IMR-90 (cell line): ENCODE results near the gene GLO1. TPM values are rescaled to one million over a fixed set of nuclear protein-coding genes. Genes with fewer than 3 reads are reported as not detected.

ENCODE experiments used
- ATAC-seq: fragments of 200-7000 bp; cut with Tn5 transposase; 2 replicates; pipeline ENCODE4 v1.9.1; 2020; ENCODE audit warnings: low read depth, mild to moderate bottlenecking, moderate library complexity
- BruUV-seq: library from RNA; stranded (reverse); fragments of 400-500 nt; replicated peaks from 2 replicates; lab custom pipeline; 2021; lab: Mats Ljungman, UMichigan
- CTCF ChIA-PET: fragments of 300-600 bp; formaldehyde crosslinking; extraction: SDS; loops from one replicate; lab custom pipeline; 2021; ENCODE audit warnings: antibody characterized with exemption; lab: Yijun Ruan, JAX
- POLR2A ChIA-PET: fragments of 300-600 bp; sonication (Branson Sonifier 250); formaldehyde crosslinking; loops from one replicate; lab custom pipeline; 2022; ENCODE audit warnings: antibody characterized with exemption; ENCODE audit not compliant: unreplicated experiment; lab: Charles Lee
- DNase-seq: peaks from one replicate; pipeline ENCODE4 v3.0.0; 2013
- H2AFZ ChIP-seq: replicated peaks from 2 replicates; pipeline ENCODE3; 2013; ENCODE audit warnings: low read length, mild to moderate bottlenecking; ENCODE audit not compliant: poor library complexity
- H2AK5ac ChIP-seq: 2 replicates; pipeline ENCODE4 v1.6.1; 2013; ENCODE audit warnings: low read depth, low read length, inconsistent platforms
- H2AK9ac ChIP-seq: replicated peaks from 2 replicates; pipeline ENCODE3; 2013; ENCODE audit warnings: mild to moderate bottlenecking, low read depth, low read length, moderate library complexity; ENCODE audit not compliant: poor library complexity
- H2BK120ac ChIP-seq: 2 replicates; pipeline ENCODE4 v1.6.1; 2013; ENCODE audit warnings: low read depth, low read length, inconsistent platforms
- H2BK15ac ChIP-seq: 3 replicates; pipeline ENCODE4 v1.6.1; 2013; ENCODE audit warnings: low read depth, low read length, inconsistent platforms
- H2BK20ac ChIP-seq: 2 replicates; pipeline ENCODE4 v1.6.1; 2013; ENCODE audit warnings: low read depth, mild to moderate bottlenecking, inconsistent platforms, low read length, moderate library complexity
- H2BK5ac ChIP-seq: 2 replicates; pipeline ENCODE4 v1.6.1; 2013; ENCODE audit warnings: mild to moderate bottlenecking, low read depth, low read length, inconsistent platforms; ENCODE audit not compliant: poor library complexity, severe bottlenecking
- H3K14ac ChIP-seq: replicated peaks from 2 replicates; pipeline ENCODE4 v1.6.1; 2013; ENCODE audit warnings: low read depth, low read length, inconsistent platforms
- H3K18ac ChIP-seq: 2 replicates; pipeline ENCODE4 v1.6.1; 2013; ENCODE audit warnings: low read depth, low read length, control low read depth
- H3K23ac ChIP-seq: 2 replicates; pipeline ENCODE4 v1.6.1; 2013; ENCODE audit warnings: low read depth, low read length, inconsistent platforms
- H3K27ac ChIP-seq: 2 replicates; pipeline ENCODE4 v1.5.1; 2013; ENCODE audit warnings: mild to moderate bottlenecking, control low read depth, low read length; ENCODE audit not compliant: insufficient read depth
- H3K27me3 ChIP-seq: 2 replicates; pipeline ENCODE4 v1.6.1; 2013; ENCODE audit warnings: low read length; ENCODE audit not compliant: control insufficient read depth, insufficient read depth
- H3K36me3 ChIP-seq: 2 replicates; pipeline ENCODE4 v1.6.1; 2013; ENCODE audit warnings: low read length, mixed read lengths; ENCODE audit not compliant: control insufficient read depth, insufficient read depth
- H3K4ac ChIP-seq: 2 replicates; pipeline ENCODE4 v1.6.1; 2013; ENCODE audit warnings: low read depth, low read length, inconsistent platforms
- H3K4me1 ChIP-seq: 2 replicates; pipeline ENCODE4 v1.6.1; 2013; ENCODE audit warnings: low read length, mixed read lengths; ENCODE audit not compliant: control insufficient read depth, insufficient read depth
- H3K4me2 ChIP-seq: 2 replicates; pipeline ENCODE4 v1.6.1; 2013; ENCODE audit warnings: low read depth, mild to moderate bottlenecking, control low read depth, low read length, moderate library complexity
- H3K4me3 ChIP-seq: 2 replicates; pipeline ENCODE4 v1.5.1; 2013; ENCODE audit warnings: low read depth, mild to moderate bottlenecking, control low read depth, low read length, moderate library complexity; ENCODE audit not compliant: insufficient read depth
- H3K56ac ChIP-seq: 2 replicates; pipeline ENCODE4 v1.6.1; 2013; ENCODE audit warnings: low read length, inconsistent platforms; ENCODE audit not compliant: insufficient read depth; ENCODE audit errors: extremely low read depth
- H3K79me1 ChIP-seq, 2 experiments: 2 replicates each; pipeline ENCODE4 v1.6.1; 2013; ENCODE audit warnings: low read length in 2 of 2, inconsistent platforms in 1 of 2, low read depth in 1 of 2
- H3K9ac ChIP-seq: 2 replicates; pipeline ENCODE4 v1.6.1; 2013; ENCODE audit warnings: low read depth, low read length, control low read depth
- H3K9me1 ChIP-seq: 2 replicates; pipeline ENCODE4 v1.6.1; 2013; ENCODE audit warnings: low read length, inconsistent platforms; ENCODE audit not compliant: insufficient read depth
- H3K9me3 ChIP-seq: 2 replicates; pipeline ENCODE4 v1.6.1; 2013; ENCODE audit warnings: low read length; ENCODE audit not compliant: control insufficient read depth, insufficient read depth
- H4K20me1 ChIP-seq: 2 replicates; pipeline ENCODE4 v1.6.1; 2013; ENCODE audit warnings: low read length, inconsistent platforms; ENCODE audit not compliant: insufficient read depth
- H4K5ac ChIP-seq: 2 replicates; pipeline ENCODE4 v1.6.1; 2013; ENCODE audit warnings: mild to moderate bottlenecking, low read depth, low read length, control low read depth
- H4K8ac ChIP-seq, 2 experiments: 2 replicates each; pipeline ENCODE4 v1.6.1; 2013; ENCODE audit warnings: low read depth in 2 of 2, low read length in 2 of 2, control low read depth in 1 of 2, inconsistent platforms in 1 of 2
- H4K91ac ChIP-seq: 2 replicates; pipeline ENCODE4 v1.6.1; 2013; ENCODE audit warnings: low read depth, low read length, inconsistent platforms; ENCODE audit not compliant: insufficient read depth
- BHLHE40 ChIP-seq: fragments of 150-350 bp; IDR thresholded peaks from 2 replicates; pipeline ENCODE4 v1.6.1; 2016; ENCODE audit warnings: mild to moderate bottlenecking, low read depth, low read length
- CEBPB ChIP-seq: IDR thresholded peaks from 2 replicates; pipeline ENCODE4 v1.6.1; 2012; ENCODE audit warnings: low read depth, low read length, improper control_type of control experiment
- CHD1 ChIP-seq: IDR thresholded peaks from 2 replicates; pipeline ENCODE4 v1.6.1; 2012; ENCODE audit warnings: low read depth, low read length, improper control_type of control experiment
- FOS ChIP-seq: fragments of 150-350 bp; IDR thresholded peaks from 2 replicates; pipeline ENCODE4 v1.6.1; 2016; ENCODE audit warnings: low read depth, low read length
- MAFK ChIP-seq: IDR thresholded peaks from 2 replicates; pipeline ENCODE4 v1.6.1; 2012; ENCODE audit warnings: low read depth, low read length, improper control_type of control experiment
- MAZ ChIP-seq: IDR thresholded peaks from 2 replicates; pipeline ENCODE4 v1.6.1; 2012; ENCODE audit warnings: low read depth, mild to moderate bottlenecking, low read length, improper control_type of control experiment, moderate library complexity, borderline replicate concordance
- MXI1 ChIP-seq: IDR thresholded peaks from 2 replicates; pipeline ENCODE4 v1.6.1; 2012; ENCODE audit warnings: low read depth, mild to moderate bottlenecking, low read length, moderate library complexity, borderline replicate concordance
- NFE2L2 ChIP-seq: fragments of 150-350 bp; IDR thresholded peaks from 2 replicates; pipeline ENCODE4 v1.6.1; 2016; ENCODE audit warnings: low read depth, mild to moderate bottlenecking, low read length
- POLR2A ChIP-seq: IDR thresholded peaks from 2 replicates; pipeline ENCODE4 v1.6.1; 2012; ENCODE audit warnings: mild to moderate bottlenecking, low read depth, low read length
- RAD21 ChIP-seq: IDR thresholded peaks from 2 replicates; pipeline ENCODE4 v1.6.1; 2012; ENCODE audit warnings: low read length, improper control_type of control experiment
- RCOR1 ChIP-seq: IDR thresholded peaks from 2 replicates; pipeline ENCODE4 v1.6.1; 2012; ENCODE audit warnings: mild to moderate bottlenecking, low read length, improper control_type of control experiment; ENCODE audit not compliant: insufficient replicate concordance
- RFX5 ChIP-seq: IDR thresholded peaks from 2 replicates; pipeline ENCODE4 v1.8.0; 2012; ENCODE audit warnings: low read depth, mild to moderate bottlenecking, low read length, moderate library complexity
- SMC3 ChIP-seq: fragments of 150-350 bp; IDR thresholded peaks from 2 replicates; pipeline ENCODE4 v1.6.1; 2016; ENCODE audit warnings: low read depth, mild to moderate bottlenecking, antibody characterized with exemption, low read length, moderate library complexity
- whole genome bisulfite sequencing, 2 experiments: methylation state at CpG; one replicate each; pipeline versions ENCODE4 v1.1.5 to v1.1.7; 2013; ENCODE audit warnings: missing lambda C conversion rate in 2 of 2; ENCODE audit not compliant: insufficient read length in 1 of 2; ENCODE audit errors: extremely low coverage in 2 of 2; 5-methylcytosine and 5-hydroxymethylcytosine counted together
- dilution Hi-C: fragments of 300-500 bp; cut with HindIII; formaldehyde crosslinking; loops from one replicate; pipeline ENCODE4 v1.14.3; 2018; ENCODE audit warnings: low sequenced_read_pairs; ENCODE audit not compliant: unreplicated experiment
- in situ Hi-C: fragments of 300-500 bp; cut with MboI; formaldehyde crosslinking; loops from 3 replicates; pipeline ENCODE4 v1.14.3; 2019; ENCODE audit warnings: low sequenced_read_pairs, inconsistent platforms, mixed read lengths
- intact Hi-C: fragments of 100-400 bp; cut with micrococcal nuclease; formaldehyde crosslinking; loops from 2 replicates; pipeline ENCODE4 v1.10.0; 2022
- polyA plus RNA-seq, 3 experiments: library from polyadenylated mRNA; depleted of rRNA; stranded (reverse); fragments of >200 nt; gene quantifications; 2 replicates each; pipeline ENCODE4 v1.2.3, GENCODE V29; 2012; ENCODE audit warnings: low replicate concordance in 1 of 3
- total RNA-seq: library from RNA; depleted of rRNA; stranded (reverse); fragments of >200 nt; gene quantifications from 2 replicates; pipeline ENCODE4 v1.2.3, GENCODE V29; 2012
- TF ChIP-seq, protein P1 (sequence below): fragments of 150-350 bp; IDR thresholded peaks from 2 replicates; pipeline ENCODE4 v1.6.1; 2017; ENCODE audit warnings: mild to moderate bottlenecking, antibody characterized with exemption, low read length, low read depth
- TF ChIP-seq, protein P2 (sequence below): conservative IDR thresholded peaks from 2 replicates; pipeline ENCODE4 v1.5.1; 2012; ENCODE audit warnings: mild to moderate bottlenecking, low read depth, low read length, improper control_type of control experiment

The GLO1 gene
- total and polyA plus RNA-seq, 2 of the 4 experiments (the other 2 are of a cell fraction): 65.1 to 111 TPM

DNA sequence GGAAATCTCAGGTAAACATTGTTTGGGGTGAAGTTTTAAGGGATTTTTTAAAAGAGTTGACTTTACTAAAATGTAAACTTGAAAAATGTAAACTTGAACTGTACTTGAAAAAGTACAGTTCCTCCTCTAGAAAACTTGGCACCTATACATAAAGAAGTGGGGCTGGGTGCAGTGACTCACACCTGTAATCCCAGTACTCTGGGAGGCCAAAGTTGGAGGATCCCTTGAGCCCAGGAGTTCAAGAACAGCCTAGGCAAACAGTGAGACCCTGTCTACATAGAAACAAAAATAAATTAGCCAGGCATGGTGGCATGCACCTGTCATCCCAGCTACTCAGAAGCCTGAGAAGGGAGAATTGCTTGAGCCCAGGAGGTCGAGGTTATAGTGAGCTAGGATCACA lies 70.5 kb downstream of the GLO1 start:
- H3K9me1 ChIP-seq: no peaks in the 10 kb centered on the region
- no peak overlapping the region for H3K23ac ChIP-seq
- no peak overlapping the region for H2BK20ac ChIP-seq
- ATAC-seq: no peak
- H2BK15ac ChIP-seq: no peak overlapping the region
- no peak overlapping the region for H3K18ac ChIP-seq
- H2AK9ac ChIP-seq: no peak overlapping the region
- no peak overlapping the region for H2BK120ac ChIP-seq
- no CpG with 5 or more reads among the region's 1 CpG for WGBS, 2 experiments
- no peak overlapping the region for H2AFZ ChIP-seq
- H3K9me3 ChIP-seq: peaks cover 3% of the 10 kb centered on the region; the same call in 1 of the 2 replicates
- intact Hi-C loops (no loop called here), dilution Hi-C loops (no loop called here), in situ Hi-C loops (no loop called here)
- no peak for TF ChIP-seq CEBPB
- no peak for TF ChIP-seq NFE2L2
- TF ChIP-seq, protein P1, sequence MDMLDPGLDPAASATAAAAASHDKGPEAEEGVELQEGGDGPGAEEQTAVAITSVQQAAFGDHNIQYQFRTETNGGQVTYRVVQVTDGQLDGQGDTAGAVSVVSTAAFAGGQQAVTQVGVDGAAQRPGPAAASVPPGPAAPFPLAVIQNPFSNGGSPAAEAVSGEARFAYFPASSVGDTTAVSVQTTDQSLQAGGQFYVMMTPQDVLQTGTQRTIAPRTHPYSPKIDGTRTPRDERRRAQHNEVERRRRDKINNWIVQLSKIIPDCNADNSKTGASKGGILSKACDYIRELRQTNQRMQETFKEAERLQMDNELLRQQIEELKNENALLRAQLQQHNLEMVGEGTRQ: no peak
- TF ChIP-seq MXI1: no peak
- TF ChIP-seq SMC3: no peak
- no peak for TF ChIP-seq MAZ
- TF ChIP-seq MAFK: no peak
- TF ChIP-seq BHLHE40: no peak
- no peak for TF ChIP-seq CHD1
- TF ChIP-seq, protein P2, sequence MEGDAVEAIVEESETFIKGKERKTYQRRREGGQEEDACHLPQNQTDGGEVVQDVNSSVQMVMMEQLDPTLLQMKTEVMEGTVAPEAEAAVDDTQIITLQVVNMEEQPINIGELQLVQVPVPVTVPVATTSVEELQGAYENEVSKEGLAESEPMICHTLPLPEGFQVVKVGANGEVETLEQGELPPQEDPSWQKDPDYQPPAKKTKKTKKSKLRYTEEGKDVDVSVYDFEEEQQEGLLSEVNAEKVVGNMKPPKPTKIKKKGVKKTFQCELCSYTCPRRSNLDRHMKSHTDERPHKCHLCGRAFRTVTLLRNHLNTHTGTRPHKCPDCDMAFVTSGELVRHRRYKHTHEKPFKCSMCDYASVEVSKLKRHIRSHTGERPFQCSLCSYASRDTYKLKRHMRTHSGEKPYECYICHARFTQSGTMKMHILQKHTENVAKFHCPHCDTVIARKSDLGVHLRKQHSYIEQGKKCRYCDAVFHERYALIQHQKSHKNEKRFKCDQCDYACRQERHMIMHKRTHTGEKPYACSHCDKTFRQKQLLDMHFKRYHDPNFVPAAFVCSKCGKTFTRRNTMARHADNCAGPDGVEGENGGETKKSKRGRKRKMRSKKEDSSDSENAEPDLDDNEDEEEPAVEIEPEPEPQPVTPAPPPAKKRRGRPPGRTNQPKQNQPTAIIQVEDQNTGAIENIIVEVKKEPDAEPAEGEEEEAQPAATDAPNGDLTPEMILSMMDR: no peak
- no peak for TF ChIP-seq RAD21
- TF ChIP-seq RCOR1: no peak
- TF ChIP-seq POLR2A: no peak
- no peak for TF ChIP-seq FOS
- no peak for TF ChIP-seq RFX5
- H3K4ac ChIP-seq: no peak overlapping the region
- no TSS peak for BruUV-seq
- no peak overlapping the region for H3K14ac ChIP-seq
- H3K27ac ChIP-seq: no peak overlapping the region
- H4K91ac ChIP-seq: no peak overlapping the region
- H3K9ac ChIP-seq: no peak overlapping the region
- H3K4me2 ChIP-seq: no peak overlapping the region
- H3K4me3 ChIP-seq: no peak overlapping the region
- H3K56ac ChIP-seq: no peak overlapping the region
- no peaks in the 10 kb centered on the region for H3K27me3 ChIP-seq
- no peaks in the 10 kb centered on the region for H4K20me1 ChIP-seq
- no peak overlapping the region for H4K5ac ChIP-seq
- no peaks in the 10 kb centered on the region for H3K36me3 ChIP-seq
- peaks cover 9 to 15% of the 10 kb centered on the region in 2 experiments; a peak in 3 of 4 replicates for H3K79me1 ChIP-seq
- CTCF ChIA-PET: no interaction called here
- H2AK5ac ChIP-seq: no peak overlapping the region
- DNase-seq: no peak
- no peak overlapping the region for H2BK5ac ChIP-seq
- POLR2A ChIA-PET: no interaction called here
- H4K8ac ChIP-seq: no peak overlapping the region
- H3K4me1 ChIP-seq: no peaks in the 10 kb centered on the region
